Measurements from ENCODE around the gene MSANTD2.

MSANTD2 gene

DNA sequence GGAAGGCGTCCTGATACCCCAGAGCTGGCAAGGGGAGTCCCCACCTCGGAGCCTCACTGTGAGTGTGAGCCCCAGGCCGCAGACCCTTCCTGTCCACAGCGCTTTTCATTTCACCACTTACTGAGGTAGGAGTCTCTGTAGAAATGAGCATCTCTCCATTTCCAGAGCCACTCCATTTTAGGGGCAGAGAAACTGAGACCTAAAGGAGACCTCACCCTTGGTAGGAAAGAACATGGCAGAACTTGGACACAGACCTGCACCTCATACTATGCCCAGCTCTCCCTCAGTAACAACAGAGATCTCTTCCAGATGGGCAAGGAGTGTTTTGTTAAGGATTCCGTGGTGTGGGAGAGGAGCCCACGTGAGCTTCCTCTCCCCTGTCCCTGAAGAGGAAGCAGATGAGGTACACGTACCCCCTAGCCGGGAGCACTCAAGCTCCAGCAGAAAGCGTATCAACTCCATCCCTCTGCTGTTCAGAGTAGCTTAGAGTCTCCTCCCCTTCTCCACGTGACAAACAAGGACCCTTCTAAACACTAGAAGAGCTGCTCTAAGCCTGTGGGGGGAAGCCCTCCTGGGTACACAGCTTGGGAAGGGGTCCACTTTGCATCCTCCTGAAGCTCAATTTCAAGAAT, 47.6 kb downstream of the MSANTD2 start:
- no peak for DNase-seq (ENCODE audit: low read depth)

DNA sequence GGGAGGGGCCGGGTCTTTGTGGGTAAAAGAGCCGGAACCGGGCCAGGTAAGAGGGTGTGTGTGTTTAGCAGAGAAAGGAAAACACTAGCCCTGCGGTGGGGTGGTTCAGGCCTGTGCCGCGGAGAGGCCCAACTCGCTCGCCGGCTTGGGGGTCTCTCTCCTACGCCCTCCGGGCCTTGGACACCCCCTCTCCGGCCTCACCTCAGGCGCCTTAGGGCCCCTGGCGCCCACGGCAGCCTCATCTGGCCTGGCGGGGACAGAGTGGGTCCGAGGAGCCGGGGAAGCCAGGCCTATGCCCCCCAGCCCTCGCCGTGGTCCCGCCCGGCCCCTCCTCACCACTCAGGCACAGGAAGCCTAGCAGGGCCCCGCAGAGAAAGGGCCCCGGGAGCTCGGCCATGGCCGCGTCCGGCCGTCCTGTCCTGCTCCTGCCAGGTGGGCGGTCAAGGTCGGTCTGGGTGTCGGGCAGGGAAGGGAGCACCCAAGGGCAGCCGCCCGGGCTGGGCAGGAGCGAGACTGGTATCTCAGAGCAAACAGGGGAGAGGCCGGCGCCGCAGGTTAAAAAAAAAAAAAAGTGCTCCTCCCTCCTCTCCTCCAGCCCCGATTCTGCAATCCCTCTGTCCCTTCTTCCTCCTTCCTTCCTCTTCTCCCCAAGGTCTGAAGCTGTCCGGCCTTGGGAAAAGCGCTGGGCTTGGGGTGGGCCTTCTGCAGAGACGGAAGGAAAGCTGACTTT, 48.3 kb downstream of the MSANTD2 start, which contains the start of gene VSIG2:
Gene VSIG2, minus strand, starts transcription at position 515 of the 730 bp plus-strand sequence. Its CDS starts 118 bp downstream, at position 397.
- no peak for DNase-seq (ENCODE audit: low read depth)

DNA sequence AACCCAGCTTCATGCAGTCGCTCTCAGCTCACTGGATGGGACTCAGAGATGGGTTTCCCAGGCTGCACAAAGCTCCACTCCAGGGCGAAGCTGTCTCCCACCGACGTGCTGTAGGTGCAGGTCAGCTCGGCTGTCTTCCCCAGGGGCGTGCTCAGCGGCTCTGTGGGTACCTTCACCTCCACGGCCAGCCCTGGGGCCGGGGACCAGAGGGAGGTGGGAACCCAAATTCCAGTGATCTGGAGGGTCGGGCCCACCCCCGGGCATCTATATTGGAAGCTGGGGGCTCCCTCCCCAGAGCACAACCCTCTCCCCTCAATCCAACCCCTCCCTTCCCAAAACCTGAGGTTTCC, 48.8 kb downstream of the MSANTD2 start:
- no peak for DNase-seq (ENCODE audit: low read depth)

GRCh38 chr11:124749912-124750311, 50.3 kb downstream of the MSANTD2 start:
- no peak for DNase-seq (ENCODE audit: low read depth)

DNA sequence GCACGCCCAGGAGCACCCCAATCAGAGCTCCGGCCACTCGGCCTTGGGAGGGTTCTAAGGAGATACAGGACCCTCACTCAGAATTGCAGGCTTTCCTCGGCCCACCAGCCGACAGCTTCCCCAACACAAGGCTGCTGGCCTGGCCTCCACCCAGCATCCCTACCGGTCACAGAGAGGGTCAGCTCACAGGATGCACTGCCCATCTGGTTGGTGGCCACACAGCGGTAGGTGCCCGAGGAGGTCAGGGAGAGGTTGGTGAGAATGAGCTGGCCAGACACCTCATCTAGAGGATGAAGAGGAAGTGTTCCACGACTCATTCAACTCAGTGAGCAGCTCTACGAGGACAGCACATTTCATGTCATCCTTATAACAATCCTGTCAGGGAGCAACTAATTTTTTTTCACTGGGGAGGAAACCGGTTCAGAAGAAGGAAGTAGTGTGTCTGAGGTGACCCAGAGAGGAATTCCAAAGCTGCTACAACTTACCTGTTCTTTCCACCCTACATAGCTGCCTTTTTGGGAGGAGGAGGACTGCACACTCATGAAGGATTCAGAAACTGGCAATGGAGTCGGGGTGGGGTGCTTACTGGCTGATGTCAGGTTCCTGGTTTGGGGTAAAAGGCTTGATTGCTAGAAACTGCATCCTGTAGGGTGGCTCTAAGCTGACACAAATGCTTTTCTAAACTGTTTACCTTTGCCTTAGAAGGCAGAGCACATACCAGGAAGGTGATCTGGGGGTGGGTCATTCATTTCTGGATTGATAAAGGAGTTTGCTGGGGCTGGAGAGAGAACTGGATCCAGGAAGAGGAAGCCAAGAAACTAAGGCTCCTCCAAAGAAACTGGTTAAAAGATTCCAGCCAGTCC, 51.5 kb downstream of the MSANTD2 start:
- no peak for DNase-seq (ENCODE audit: low read depth)

- no peak for DNase-seq (ENCODE audit: low read depth)
Observed at GRCh38 chr11:124748100-124748418, 52.1 kb downstream of the MSANTD2 start.

- no peak for DNase-seq (ENCODE audit: low read depth)
Observed at GRCh38 chr11:124747406-124748099, 52.7 kb downstream of the MSANTD2 start.

DNA sequence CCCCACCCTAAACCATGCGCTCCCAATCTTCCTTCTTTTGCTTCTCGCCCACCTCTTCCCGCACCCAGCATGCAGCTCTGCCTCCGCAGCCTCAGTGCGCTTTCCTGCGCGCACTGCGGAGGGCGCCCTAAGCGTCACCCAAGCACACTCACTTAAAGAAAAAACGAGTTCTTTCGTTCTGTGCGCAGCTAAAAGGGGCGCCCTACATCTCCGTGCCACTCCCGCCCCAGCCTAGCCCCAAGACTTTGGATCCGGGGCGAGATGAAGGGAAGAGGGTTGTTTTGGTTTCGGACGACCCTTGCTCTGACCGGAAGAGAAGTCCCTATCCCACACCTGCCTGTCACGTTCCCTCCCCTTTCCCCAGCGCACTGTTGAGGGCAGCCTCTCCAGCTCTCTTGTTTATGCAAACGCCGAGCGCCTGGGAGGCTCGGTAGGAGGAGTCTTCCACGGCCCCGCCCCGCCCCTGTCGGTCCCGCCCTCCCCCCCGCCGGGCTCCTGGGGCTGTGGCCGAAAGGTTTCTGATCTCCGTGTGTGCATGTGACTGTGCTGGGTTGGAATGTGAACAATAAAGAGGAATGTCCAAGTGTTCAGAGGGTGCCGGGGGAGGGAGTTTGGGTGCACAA, 53.5 kb downstream of the MSANTD2 start:
- DNase-seq (ENCODE audit: low read depth): peak; percentile 62

GRCh38 chr11:124745835-124746620, 54.2 kb downstream of the MSANTD2 start:
- DNase-seq (ENCODE audit: low read depth): no peak

GRCh38 chr11:124745270-124745834, 54.9 kb downstream of the MSANTD2 start:
- no peak for DNase-seq (ENCODE audit: low read depth)

DNA sequence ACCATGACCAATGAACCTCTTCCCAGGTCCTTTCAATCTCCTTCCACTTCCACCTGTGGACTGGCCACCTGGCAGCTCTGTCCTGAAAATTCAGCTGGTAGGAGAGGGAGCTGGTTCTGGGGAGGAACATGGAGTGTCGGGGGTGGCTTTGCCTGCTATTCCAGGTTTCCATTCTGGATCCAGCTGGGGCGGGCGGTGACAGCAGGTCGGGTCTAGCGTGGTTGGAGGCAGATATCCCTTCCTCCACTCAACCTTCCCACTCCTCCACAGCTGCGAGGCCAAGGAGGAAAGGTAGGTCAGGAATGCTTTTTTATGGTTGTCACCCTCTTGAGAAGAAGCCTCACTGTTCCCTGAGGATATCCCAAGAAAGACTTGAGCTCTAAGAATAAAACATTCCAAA, 57.2 kb downstream of the MSANTD2 start:
- no peak for DNase-seq (ENCODE audit: low read depth)

GRCh38 chr11:124742555-124742954, 57.7 kb downstream of the MSANTD2 start:
- no peak for DNase-seq (ENCODE audit: low read depth)

DNA sequence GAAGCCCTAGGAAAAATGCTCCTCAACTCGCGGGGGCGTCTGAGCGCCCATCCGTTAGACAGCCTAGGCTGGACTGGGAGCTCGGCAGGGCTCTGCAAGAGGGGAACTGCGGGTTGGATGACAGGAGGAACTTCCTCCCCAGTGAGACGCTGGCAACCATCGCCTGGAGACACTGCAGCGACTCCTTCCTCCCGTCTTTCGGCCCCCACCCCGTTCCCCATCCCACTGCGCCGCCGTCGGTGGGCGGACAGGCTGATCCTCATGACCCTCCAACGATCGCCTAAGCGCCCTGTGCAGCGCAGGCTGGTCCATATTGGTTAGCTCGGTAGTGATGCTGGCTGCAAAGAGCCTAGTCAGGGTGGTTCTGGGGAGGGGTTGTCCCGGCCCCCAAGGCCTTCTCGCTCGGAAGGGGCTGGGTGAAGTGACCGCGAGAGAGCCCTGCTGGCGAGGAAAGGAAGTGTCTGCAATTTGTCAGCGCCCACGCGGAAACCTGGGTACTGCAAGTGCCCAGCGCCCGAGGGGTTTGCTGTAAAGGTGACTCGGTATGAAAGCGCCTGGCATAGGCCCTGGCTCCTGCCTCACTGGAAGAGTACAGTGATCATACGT, 59.8 kb downstream of the MSANTD2 start:
- DNase-seq (ENCODE audit: low read depth): no peak

- peak; percentile 64 for DNase-seq (ENCODE audit: low read depth)
Observed at GRCh38 chr11:124739479-124740276, 60.5 kb downstream of the MSANTD2 start, which contains the start of gene NRGN. Gene NRGN, plus strand, starts transcription at chr11:124739942. Its CDS starts 143 bp downstream, at chr11:124740085.

- DNase-seq (ENCODE audit: low read depth): no peak
Observed at GRCh38 chr11:124738713-124739478, 61.3 kb downstream of the MSANTD2 start.

DNA sequence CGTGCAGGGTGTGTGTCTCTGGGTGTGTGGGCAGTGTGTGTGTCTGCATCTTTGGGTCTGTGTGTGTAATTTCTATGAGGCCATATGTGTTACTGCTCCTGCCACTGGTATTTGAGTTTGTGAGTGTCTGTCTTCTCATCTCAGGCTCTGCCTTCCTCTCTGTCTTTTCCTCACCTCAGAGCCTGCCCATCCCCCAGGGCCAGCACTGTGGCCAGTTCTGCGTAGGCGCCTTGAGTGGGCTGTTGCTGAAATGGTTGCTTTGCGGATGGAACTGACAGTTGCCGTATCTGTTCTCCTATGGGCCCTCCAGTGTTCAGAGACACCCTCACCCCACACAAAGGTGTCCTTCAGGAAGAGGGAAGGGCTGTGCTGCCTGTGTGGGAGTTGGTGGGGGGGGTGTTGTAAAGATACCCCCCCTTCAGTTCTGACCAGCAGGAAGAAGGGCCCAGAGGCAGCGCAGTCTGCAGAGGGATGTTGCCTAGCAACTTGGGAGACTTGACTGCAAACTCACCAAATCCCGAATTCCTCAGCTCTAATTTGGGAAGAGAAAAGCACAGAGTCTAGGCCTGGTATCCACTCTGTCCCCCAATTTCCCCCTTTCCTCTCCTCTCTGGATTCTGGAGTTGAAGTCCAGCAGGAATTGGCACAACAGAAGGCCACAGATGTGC, 62.4 kb downstream of the MSANTD2 start:
- DNase-seq (ENCODE audit: low read depth): no peak

DNA sequence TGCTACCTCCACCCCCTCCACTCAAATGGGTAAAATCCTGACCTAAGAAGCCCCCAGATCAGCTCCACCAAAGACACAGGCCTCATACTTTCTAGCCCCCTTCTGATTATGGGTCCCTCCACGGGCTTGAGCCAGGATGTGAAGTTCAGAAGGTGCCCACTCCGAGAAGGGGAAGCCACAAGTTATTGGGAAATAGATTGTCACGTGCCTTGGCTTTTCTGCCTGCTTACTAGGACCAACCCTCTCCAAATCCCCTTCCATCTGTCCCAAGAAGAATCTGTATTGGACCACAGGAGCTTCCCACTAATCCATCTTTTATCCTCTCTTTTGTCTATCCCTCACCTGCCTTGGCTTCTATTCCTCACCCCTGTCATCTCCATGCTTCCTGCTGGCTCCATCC, 63.5 kb downstream of the MSANTD2 start:
- DNase-seq (ENCODE audit: low read depth): no peak

GRCh38 chr11:124732230-124732629, 68.0 kb downstream of the MSANTD2 start:
- no peak for DNase-seq (ENCODE audit: low read depth)

Data from stimulated activated CD8-positive, alpha-beta memory T cell treated with anti-CD3 and anti-CD28 coated beads, Interleukin-12 subunit alpha, Interleukin-12 subunit beta, amount 100 ng/mL, for 4 hours (primary cell).